ENCODE data around the gene BNC2.

BNC2 gene

DNA sequence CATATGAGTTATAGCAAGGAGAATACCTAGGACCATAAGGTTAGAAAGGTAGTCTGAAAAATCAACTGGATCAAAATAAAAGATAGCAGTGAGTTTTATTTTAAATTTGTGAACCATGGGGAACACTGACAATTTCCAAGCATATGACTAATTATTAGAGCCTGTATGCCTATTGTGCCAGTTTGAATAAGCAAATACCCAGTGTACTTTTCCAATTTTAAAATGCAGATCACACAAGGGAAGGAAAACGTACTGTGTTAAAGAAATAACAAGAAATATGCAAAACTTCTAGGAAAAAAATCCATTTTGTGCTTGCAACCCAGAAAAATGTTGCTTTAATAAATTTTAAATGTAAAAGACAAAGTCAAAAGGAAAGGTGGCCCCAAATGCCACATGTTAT lies 257.4 kb downstream of the BNC2 start:
- no peak for DNase-seq (ENCODE audit: low read depth)
- no peak overlapping the region for H3K4me3 ChIP-seq (ENCODE audit: low read depth, low read length)
- TF ChIP-seq, protein P1, sequence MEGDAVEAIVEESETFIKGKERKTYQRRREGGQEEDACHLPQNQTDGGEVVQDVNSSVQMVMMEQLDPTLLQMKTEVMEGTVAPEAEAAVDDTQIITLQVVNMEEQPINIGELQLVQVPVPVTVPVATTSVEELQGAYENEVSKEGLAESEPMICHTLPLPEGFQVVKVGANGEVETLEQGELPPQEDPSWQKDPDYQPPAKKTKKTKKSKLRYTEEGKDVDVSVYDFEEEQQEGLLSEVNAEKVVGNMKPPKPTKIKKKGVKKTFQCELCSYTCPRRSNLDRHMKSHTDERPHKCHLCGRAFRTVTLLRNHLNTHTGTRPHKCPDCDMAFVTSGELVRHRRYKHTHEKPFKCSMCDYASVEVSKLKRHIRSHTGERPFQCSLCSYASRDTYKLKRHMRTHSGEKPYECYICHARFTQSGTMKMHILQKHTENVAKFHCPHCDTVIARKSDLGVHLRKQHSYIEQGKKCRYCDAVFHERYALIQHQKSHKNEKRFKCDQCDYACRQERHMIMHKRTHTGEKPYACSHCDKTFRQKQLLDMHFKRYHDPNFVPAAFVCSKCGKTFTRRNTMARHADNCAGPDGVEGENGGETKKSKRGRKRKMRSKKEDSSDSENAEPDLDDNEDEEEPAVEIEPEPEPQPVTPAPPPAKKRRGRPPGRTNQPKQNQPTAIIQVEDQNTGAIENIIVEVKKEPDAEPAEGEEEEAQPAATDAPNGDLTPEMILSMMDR (conservative IDR thresholded peaks at IDR 0.05; ENCODE audit: low read depth, low read length), result no peak

DNA sequence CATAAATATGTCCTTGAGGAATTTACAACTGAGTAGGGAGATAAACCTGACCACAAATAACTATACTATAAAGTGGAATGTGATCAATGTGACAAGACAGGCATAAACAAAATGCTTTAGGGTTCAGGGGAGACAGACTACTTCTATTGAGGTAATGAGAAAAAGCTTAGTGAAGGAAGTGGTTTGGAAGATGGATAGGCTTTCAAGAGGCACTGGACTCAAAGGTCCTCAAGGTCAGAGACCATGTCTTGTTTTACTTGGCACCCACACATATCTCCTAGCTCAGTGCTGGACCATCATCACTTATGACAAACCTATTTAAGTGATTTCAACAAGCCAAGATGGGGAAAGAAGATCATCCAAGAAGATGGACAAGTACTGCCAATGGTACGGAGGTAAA lies 257.8 kb downstream of the BNC2 start:
- TF ChIP-seq, protein P1 (conservative IDR thresholded peaks at IDR 0.05; ENCODE audit: low read depth, low read length), result no peak
- H3K4me3 ChIP-seq (ENCODE audit: low read depth, low read length), result no peak overlapping the region
- DNase-seq (ENCODE audit: low read depth), result no peak

DNA sequence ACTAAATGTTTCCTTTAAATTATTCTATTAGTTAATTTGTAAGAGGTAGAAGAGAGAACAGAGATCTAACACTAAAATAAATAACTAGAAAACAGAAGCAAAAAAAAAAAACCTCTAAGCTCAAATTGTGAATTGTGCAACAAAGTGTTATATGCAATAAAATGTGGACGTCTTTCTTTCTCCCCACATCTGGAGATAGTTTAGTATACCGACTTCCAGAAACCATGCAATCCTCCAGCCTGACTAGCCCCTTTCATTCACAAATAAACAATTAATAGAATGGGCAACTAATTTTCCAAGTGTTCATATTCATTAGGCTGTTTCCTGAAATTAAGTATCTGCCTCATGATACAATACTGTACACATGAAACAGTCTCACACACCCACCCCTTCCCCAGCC lies 258.5 kb downstream of the BNC2 start:
- peak; percentile 66 for DNase-seq (ENCODE audit: low read depth)
- no peak overlapping the region for H3K4me3 ChIP-seq (ENCODE audit: low read depth, low read length)
- TF ChIP-seq, protein P1 (conservative IDR thresholded peaks at IDR 0.05; ENCODE audit: low read depth, low read length), result no peak

- DNase-seq (ENCODE audit: low read depth), result no peak
- TF ChIP-seq, protein P1 (conservative IDR thresholded peaks at IDR 0.05; ENCODE audit: low read depth, low read length), result no peak
Observed at GRCh38 chr9:16611001-16611400, 259.5 kb downstream of the BNC2 start.

GRCh38 chr9:16610538-16610937 lies 259.9 kb downstream of the BNC2 start:
- DNase-seq (ENCODE audit: low read depth), result no peak
- TF ChIP-seq, protein P1 (conservative IDR thresholded peaks at IDR 0.05; ENCODE audit: low read depth, low read length), result no peak
- no peak overlapping the region for H3K4me3 ChIP-seq (ENCODE audit: low read depth, low read length)

More at GRCh38 chr9:16611001-16611400, 259.5 kb downstream of the BNC2 start:
- H3K4me3 ChIP-seq (ENCODE audit: low read depth, low read length), result no peak overlapping the region

- TF ChIP-seq, protein P1 (conservative IDR thresholded peaks at IDR 0.05; ENCODE audit: low read depth, low read length), result no peak
- no peak for DNase-seq (ENCODE audit: low read depth)
- no peak overlapping the region for H3K4me3 ChIP-seq (ENCODE audit: low read depth, low read length)
Observed at GRCh38 chr9:16608906-16609305, 261.6 kb downstream of the BNC2 start.

- no peak overlapping the region for H3K4me3 ChIP-seq (ENCODE audit: low read depth, low read length)
- TF ChIP-seq, protein P1 (conservative IDR thresholded peaks at IDR 0.05; ENCODE audit: low read depth, low read length), result no peak
- DNase-seq (ENCODE audit: low read depth), result no peak
Observed at GRCh38 chr9:16602494-16602893, 268.0 kb downstream of the BNC2 start.

All from choroid plexus epithelial cell (primary cell).